ENCODE results near the gene C3orf18.

The C3orf18 gene

DNA sequence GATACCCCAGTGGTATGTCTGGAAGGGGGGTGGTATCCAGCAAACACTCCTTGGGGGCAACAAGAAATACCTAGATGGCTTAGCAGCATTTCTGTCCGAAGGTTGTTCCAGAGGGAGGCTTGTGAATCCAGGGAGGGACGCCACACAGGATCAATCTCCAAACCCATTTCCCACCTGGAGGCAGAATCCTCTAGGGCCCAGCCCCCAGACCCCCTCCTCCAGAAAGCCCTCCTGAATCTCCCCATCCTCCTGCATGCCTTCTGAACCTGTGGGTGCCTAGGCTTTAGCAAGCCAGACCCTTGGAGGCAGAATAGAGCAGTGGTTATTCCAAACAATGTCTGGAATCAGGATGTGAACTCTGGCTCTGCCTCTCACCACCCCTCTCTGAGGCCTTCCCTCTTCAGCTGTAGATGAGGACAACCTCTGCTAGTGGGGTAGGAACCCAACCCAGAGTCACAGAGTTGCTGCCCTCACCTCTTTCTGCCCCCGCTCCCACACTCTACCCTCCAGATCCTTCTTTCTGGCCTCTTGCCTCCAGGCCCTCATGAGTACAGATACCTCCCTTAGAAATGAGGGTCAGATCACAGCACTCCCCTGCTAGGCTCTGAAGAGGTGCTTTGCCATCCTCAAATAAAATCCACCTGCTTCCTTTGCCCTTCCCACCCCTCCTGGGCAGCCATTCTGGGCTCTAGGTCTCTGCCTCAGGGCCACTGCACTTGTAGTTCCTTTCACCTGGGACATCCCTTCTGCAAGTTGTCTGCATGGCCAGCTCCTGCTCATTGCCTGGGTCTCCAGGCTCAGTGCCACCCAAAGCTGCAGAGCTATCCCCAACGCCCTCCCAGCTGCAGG is 35.9 kb upstream of the C3orf18 start:
- FAIRE-seq = no peak

DNA sequence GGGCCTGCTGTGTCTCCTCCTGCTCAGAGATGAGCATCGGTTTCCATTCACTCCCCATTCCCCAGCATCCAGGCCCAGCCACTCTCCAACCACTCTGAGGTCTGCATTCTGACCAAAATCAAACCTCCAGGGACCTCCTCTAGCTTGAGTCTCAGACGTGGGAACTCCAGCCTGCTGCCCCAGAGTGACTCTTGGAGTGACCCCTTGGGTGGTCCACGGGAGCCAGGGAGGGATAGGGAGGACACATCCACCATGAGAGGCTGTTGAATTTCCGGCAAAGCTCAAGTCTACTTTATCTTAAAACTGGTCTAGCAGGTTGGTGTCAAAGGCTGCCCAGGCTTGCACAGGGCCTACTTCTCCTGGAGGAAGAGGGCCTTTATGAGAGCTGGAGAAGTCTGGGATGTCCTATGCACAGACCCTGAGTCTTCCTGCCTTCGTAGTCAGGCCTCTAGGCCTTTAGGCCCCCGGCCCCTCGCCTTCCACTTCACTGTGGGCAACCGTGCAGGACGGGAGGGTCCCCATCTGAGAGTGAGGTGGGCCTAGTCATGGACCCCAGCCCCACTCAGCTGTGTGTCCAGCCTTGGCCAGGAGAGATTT is 35.1 kb upstream of the C3orf18 start:
- no peak for FAIRE-seq

DNA sequence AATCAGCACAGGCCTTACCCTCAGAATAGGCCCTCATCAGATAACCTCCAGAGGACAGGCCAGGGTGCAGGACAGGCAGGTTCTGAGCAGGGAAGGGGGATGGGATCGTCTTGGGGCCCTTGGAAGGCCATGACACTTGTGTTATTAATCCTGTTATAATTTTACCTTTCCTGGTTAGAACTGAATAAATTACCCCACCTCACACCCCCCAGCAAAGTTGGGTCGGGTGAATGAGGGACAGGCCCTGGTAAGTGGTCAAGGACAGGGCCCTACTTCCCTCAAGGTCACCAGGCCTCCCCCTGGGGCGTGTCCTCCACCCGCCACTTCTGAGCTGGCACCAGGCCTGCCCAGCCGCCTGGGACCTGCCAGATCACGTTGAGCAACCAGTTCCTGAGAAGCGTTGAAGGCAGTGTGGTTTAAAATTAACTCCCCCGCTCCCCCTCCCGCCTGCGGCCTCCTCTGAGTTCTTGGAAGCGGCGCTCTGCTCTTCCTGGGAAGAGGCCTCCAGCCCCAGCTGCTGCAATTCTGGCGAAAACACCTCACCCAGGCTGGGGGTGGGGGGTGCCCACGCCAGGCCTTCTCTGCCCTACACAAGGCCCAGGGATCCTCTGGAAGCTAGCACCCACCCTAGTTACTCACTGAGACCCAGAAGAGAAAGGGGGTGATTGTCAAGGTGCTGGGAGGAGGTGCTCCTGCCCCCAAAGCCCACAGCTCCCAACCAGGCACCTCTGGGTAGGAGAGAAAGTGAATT is 33.5 kb upstream of the C3orf18 start:
- no peak for FAIRE-seq

DNA sequence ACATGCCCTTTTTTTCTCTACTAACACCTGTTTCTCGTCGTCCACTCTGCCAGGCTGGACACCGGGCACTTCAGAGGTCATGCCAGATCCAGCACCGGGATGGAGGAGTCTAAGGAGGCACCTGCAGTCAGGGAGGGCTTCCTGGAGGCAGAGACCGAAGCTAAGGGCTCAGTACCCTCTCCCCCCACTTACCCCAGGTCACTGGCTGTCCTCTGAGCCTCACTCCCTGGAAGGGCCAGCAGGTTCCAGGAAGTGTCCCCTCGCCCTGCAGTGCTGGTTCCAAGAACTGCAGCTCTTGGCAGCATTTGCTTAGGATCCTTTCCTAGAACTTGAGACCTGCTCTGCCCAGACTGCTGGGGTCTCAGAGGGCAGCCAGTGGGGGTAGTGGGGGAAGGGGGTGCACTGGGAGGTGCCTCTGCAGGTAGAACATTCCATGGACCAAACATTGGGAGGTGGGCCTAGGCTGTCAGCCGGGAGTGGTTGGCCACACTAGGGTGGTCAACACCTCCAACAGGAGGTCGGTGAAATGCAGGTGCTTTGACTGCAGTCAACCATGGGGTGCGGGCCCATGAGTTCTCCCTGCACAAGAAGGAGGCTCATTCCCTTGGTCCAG is 32.7 kb upstream of the C3orf18 start:
- no peak for FAIRE-seq

DNA sequence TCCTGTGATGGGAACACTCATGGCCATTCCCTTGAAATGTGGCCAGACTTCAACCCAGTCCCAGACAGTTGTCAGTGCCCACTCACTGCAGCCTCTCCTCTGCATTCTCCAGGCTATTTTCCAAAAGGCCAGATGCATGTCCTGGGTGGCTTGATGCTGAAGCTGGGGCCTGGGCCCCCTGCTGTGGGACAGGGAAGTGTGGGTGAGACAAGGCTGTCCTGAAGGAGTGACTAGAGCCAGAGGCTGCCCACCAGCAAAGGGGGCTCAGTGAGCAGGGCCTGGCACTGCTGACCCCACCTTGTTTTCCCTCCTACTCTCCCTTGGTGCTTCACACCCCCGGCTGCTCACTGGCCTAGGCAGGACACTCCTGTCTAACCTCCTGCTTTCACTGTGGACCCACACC is 32.2 kb upstream of the C3orf18 start:
- no peak for FAIRE-seq

DNA sequence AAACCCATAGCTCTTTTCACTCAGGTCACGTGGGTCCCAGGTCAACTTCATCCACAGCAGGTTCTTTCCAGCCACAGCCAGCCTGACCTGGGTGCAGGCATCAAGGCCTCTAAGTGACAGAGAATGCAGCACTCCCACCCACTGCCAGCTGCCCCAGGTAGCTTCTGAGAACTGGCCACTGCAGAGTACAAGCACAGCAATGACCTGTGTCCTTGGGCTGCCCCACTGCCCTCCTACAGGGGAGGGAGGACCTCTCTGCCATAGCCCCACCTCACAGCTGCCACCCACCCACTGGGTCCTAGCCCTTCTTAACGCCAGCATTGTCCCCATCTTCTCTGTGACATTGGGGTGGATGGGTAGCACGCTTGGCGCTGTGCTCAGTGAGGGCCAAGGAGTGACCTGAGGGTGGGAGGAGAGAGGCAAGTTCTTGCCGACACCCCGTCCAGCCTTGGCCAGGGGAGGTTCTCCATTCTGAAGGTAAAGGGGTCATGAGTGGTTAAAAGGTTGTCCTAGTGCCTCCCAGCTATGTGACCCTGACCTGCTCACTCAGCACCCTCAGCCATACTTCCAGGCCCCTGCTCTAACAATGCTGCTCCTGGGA is 31.7 kb upstream of the C3orf18 start:
- no peak for FAIRE-seq

DNA sequence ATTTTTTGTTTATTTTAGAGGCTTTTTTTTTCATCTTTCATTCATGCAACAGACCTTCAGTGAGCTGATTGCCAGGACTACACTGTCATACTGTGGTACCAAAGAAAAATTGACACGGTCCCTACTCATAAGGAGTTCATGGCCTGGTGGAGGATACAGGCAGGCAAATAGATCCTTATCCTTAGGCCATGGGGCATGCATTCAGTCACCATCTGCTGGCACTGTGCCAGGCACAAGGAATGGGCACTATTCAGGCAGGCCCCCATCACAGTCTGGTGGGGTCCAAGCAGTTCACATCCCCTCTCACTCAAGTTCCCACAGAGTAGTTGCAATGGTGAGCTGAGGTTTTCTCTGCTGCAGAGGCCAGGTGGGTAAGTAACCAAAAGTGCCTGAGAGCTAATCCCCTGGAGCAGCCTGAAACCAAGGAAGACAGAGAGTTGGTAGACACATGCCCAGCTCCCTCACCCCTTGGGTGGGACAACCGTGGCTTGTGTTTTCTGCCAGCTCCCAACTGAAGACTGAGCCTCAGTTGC is 26.8 kb upstream of the C3orf18 start:
- no peak for FAIRE-seq

DNA sequence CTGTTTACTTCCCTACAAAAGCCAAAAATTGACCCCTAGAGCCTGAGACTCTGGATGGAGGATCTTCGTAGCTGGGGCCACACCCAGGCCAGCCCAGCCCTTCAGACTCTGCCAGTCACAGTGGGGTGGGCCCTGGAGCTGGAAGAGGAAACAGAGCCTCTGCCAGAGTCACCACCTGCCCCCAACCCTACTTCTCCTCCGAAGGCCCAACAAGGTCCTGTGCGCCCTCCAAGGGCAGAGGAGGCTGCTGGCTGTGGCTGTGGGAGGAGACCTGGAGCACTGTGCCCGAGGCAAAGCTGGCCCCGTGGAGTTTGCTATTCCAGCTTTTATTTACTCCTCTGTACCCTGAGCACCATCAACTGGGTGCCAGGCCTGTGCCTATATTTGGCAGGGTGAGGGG is 25.0 kb upstream of the C3orf18 start:
- no peak for FAIRE-seq

DNA sequence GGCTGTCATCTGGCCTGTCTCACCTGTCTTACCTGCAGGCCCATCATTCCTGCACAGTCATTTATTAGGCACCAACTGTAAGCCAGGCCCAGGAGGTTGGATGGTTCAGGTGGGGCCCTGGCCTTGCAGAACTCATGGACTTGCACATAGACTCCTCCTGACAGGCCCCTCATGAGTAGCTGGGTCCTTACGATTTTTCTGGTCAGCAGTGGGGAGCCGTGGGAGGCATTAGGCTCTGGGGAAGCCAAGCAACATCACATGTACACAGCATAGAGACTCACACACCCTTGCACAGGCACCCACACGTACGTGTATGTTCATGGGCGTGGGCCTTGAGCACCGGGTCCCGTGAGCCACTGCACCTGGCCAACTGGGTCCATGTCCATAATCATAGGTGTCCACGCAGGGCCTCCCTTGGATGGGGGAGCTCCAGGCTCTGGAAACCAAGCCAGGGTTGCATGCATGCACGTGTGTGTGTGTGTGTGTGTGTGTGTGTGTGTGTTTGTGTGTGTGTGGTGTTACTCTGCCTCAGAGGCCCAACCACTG is 23.7 kb upstream of the C3orf18 start:
- no peak for FAIRE-seq

DNA sequence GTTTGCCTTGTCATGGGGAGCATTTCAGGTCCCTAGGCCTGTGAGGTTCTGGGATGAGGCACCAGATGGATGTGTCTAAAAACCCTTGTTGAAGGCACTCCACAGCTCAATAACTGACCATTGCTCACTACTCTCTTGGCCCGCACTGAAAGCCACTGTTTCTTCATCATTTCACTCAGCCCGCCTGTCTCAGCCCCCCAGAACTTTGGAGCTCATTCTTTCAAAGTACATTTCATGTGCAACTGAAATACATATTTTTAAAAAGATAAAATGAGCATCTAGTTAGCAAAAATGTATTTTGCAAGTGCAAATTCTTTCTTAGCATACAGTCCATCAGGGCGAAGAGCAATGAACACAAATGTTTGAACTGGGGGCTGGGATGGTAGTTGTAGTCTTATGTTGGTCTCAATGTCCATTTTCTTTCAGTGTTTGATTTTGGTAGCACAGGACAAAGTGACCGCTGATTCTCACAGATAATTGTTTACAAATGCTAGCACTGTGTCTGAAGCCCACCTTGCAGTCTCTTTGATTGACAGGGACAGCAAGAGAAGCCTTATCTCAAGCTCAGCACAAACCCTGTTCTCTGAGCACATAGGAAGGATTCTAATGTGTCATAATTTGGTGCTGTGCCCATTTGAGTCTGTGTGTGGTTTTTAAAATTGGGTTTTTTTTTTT is 21.3 kb upstream of the C3orf18 start:
- no peak for FAIRE-seq

DNA sequence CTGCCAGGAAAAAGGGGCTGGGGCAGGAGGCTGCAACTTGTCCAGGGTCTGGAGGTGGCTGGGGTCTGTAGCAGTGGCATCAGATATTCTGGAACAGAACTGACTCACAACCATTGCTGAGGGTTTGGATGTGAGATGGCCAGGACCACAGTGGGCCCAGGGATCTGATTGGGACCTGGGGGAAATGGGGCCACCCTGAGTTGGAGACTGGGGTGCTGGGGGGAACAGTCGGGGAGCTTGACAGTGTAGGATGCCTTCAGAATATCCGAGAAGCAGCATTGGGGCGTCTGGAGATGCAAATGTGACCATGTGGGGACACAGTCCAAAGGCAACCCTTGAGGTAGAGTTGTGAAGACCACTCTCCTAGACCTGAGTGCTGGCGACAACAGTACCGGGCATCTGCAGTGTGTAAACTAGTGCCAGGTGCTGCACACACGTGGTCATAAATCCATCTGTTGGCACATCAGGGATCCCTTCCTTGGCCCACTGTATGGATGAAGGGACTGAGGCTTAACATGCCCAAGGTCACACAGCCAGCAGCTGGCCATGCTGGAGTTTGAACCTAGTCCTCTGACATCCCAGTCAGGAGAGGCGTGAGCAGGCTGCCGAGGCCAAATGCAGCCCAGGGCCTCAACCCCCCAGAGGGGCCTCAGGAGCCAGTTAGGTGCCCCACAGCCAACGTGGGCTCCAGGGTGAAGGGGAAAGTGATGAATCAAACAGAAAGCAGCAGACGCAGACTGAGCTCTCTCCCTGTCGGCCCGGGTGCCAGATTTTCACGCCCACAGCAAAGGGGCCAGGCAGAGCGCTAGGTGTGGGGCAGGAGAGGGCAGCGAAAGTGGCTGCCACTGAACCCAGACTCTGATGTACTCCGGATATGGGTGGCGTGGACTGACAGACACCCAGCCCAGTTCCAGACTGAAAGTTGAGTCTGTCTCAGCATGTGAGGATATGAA is 20.5 kb upstream of the C3orf18 start:
- FAIRE-seq = no peak

DNA sequence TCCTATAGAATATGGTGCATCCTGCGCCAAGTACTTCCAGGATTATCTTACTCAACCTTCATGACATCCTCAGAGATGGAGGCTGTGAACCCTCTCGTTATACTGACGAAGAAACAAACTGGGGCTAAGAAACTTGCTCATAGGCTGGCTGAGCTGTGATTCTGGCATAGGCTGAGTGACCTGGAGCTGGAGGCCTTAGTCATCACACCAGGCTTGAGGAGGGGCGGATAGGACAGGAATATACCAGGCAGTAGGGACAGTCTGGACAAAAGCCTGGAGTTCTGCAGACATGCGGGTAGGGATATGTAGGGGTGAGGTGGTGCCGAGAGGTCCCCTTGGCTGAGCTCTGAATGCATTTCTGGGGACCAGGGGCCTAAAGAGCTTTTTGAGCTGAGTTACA is 19.8 kb upstream of the C3orf18 start:
- no peak for FAIRE-seq

DNA sequence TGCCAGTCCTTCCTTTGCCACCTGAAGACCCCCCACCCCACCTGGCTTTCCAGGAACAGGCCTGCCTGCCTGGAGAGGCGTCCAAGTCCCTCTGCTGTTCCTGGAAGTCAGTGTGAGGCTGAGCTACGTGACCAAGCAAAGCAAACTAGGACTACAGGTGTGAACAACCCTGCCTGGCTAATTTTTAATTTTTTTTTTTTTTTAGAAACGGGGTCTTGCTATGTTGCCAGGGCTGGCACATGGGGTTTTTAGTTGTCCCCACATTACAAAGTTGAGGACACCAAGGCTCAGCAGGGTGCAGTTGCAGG is 19.2 kb upstream of the C3orf18 start:
- FAIRE-seq = no peak

DNA sequence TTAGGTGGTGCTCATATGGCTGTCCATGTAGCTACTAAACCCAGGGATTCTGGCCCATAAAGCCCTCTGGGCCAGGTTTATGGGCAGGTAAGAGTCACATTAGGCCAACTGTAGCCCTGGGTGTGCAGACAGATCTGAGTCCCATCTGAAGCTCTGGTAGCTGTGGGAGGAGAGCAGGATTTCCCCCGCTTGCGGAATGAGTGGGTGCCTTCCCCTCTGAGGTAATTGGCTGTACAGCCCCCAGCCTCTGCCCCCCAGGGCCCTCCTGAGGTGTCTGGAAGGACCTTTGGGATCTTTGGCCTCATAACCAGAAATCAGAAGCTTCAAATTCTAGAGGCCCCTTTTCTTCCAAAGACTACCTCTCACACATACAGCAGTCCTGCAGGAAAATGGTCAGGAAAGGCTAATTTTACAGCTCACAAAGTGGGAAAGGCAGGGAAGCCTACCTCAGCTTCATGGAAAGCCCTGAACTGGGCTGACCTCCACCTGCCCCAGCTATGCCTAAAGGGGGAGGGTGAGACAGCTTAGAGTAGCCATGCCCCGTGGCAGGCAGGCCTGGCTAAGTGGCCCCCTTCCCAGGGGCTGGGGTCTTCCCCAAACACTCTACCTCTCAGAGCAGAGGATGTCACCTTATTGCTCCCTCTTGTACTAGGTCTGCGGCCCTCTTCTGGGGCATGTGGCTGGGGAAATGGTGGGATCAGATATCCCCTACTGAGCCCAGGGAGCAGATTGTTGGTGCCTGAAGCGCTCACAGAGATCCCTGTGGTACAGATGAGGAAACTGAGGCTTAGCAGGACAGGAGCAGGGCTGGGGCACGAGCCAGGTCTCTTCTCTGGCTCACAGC is 18.6 kb upstream of the C3orf18 start:
- FAIRE-seq = no peak

DNA sequence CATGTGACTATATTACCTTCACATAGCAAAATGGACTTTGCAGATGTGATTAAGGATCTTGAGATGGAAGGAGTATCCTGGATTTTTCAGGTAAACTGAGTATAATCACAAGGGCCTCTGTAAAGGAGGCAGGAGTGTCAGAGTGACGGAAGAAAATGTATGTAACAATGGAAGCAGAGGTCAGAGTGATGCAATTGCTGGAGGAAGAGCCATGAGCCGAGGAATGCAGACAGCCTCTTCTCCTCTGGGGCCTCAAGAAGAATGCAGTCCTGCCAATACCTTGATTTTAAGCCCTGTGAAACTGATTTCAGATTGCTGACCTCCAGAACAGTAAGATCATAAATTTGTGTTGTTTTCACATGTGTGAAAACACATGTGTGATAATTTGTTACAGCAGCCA is 16.8 kb upstream of the C3orf18 start:
- no peak for FAIRE-seq

DNA sequence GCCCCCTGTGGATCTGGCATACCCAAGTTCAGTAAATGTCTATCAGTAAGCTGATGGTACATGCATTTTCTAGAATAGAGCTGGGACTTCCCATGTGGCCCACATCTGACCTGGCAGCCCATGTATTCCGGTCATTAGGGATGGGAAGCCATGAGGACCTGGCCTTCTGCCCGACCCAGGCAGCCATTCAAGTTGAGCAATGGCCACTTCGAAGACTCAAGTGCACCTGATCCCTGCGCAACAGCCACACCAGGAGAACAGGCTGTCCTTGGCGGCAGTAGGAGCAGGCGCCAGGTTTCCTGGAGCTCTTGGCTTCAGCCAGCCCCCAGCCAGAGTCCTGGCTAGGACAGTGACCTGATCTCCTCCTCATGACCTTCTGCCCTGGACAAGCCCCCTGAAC is 16.4 kb upstream of the C3orf18 start:
- no peak for FAIRE-seq

DNA sequence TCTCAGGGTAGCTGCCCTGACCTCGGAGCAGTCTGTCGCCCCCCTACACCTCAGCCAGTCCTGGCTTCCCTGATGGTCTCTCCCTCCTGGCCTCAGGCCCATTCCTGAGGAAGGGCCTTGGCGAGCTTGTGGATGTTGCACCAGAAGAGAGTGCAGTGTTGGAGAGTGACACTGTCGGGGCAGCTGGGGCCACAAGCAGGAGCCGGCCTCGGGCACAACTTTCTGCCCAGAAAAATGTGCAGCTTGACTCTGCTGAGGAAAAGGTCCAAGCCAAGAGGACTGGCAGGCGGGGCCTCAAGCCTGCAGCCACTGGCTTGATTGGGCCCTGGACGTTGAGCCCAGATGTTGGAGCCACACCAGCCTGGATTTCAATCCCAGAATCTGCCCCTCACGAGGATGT is 14.5 kb upstream of the C3orf18 start:
- FAIRE-seq = no peak

DNA sequence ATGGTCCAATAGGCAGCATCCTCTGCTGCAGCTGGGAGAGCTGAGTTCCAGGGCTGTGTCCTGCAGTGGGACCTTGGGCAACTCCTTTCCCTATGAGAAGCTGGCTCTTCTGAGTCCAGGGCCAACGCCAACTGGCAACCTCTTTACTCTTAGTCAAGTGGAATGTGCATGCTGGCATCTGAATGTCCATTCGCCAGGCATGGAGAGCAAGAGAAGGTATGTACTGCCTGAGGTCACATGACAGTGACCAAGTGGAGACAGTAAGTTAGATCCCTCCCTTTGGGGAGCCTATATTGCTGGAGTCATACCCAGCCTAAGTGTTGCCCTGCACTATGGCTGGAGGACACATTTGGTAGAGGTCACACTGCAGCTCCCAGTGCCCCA is 13.9 kb upstream of the C3orf18 start:
- FAIRE-seq = no peak

DNA sequence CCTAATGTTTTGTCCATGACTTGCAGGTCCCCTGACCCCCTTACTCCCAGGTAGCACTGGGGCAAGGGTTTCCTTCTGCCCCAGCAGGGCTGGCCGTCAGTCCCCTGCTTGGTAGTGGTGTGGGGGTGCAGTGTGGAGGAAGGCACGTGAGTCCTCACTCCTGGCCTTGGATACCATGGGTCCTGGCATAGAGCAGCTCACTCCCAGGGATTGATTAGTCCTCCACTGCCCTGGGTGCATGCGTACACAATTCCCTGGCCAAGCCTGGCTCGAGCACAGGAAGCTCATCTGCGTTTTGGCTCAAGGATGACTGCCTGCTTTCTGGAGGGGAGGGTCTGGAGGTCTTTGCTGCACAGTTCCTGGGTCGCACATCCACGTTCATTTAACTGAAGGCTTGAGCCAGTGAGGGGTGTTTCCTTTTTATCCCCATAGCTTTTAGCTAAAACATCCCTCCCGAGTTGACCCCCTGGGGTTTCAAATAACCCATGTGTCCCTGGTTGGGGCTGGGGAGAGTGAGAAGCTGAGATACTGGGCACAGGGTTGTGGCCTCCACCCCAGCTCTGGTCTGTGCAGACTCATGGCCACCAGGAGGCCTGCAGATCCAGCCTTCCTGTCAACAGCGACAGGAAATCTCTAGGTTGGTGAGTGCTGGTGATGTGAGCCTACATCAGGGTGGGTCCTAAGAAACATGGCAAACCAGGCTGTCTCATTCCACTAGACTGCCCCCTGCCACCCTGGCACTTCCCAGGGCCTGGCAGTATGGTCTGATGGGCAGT is 13.3 kb upstream of the C3orf18 start:
- FAIRE-seq = no peak

All from colon (tissue), 2 donors.